Pancreas (tissue), 10 donors: ENCODE measurements around the gene MTFR1L. TPM values are rescaled to one million over a fixed set of nuclear protein-coding genes. Genes with fewer than 3 reads are reported as not detected.

ENCODE experiments used
- ATAC-seq, 4 donors: fragments of 200-7000 bp; cut with Tn5 transposase; one replicate each; pipeline versions ENCODE4 v1.8.0 to v1.9.1; 2020; ENCODE audit warnings: mild to moderate bottlenecking in 4 of 4, moderate library complexity in 4 of 4
- DNase-seq, 6 donors: peaks; one replicate each; pipeline ENCODE4 v3.0.0-alpha.2; 2020
- FAIRE-seq: peaks from 2 replicates; lab custom pipeline; 2012; peaks lifted over from hg19 to GRCh38; lab: Jason Lieb, UNC
- H3K27ac ChIP-seq, 4 donors: fragments of 200-600 bp; sonication (generic); 1 replicate in 3 of 4; 2 replicates in 1 of 4; pipeline versions ENCODE4 v1.5.0 to v1.8.0; 2020
- H3K27me3 ChIP-seq, 4 donors: fragments of 200-600 bp; one replicate each; pipeline ENCODE4 v1.8.0; 2021
- H3K36me3 ChIP-seq, 3 donors: fragments of 200-600 bp; sonication (generic) in 1 of 3; one replicate each; pipeline versions ENCODE4 v1.5.0 to v1.8.0; 2020 to 2021
- H3K4me1 ChIP-seq, 3 donors: fragments of 200-600 bp; one replicate each; pipeline ENCODE4 v1.8.0; 2021
- H3K4me3 ChIP-seq, 4 donors: fragments of 200-600 bp; sonication (generic) in 2 of 4; one replicate each; pipeline versions ENCODE4 v1.5.0 to v1.8.0; 2020 to 2021
- H3K9me3 ChIP-seq, 4 donors: fragments of 200-600 bp; one replicate each; pipeline ENCODE4 v1.8.0; 2021
- WGBS, 2 donors: extraction: QIAGEN DNeasy Blood & Tissue Kit; methylation state at CpG; one replicate each; pipeline ENCODE4 v1.1.7; 2013; 5-methylcytosine and 5-hydroxymethylcytosine counted together
- intact Hi-C, 3 donors: fragments of 100-400 bp; cut with DNase I; formaldehyde crosslinking; loops; one replicate each; pipeline versions ENCODE4 v1.11.1 to v1.14.2; 2022
- polyA plus RNA-seq, 2 donors: library from polyadenylated mRNA; stranded (reverse); fragments of 200-250 nt; gene quantifications; one replicate each; pipeline ENCODE4 v1.2.3, GENCODE V29; 2013
- total RNA-seq, 6 donors: library from RNA; stranded (reverse); fragmentation: NEBNext Ultra II Directional in 4 of 6; extraction: Animal tissue kit (Norgen Biotek cat#: 25700) in 4 of 6; gene quantifications; one replicate each; pipeline versions ENCODE4 v1.2.1 to v1.2.4, GENCODE V29; 2021 to 2023
- TF ChIP-seq, protein P1 (sequence below), 4 donors: fragments of 200-600 bp; sonication (generic) in 3 of 4; IDR thresholded peaks; one replicate each; pipeline versions ENCODE4 v1.5.0 to v1.8.0; 2021; ENCODE audit warnings: antibody characterized with exemption in 4 of 4
- donor health status: healthy with polysubstance abuse.
- donor health status: DM: no; HTN: no; CAD: no; lungs with moderate emphysema.
- donor health status: DM: no; HTN: no; CAD: no.
- donor health status: control.
- donor health status: control.
- donor health status: Bipolar disorder and iron deficiency.
- donor health status: DM: yes; HTN: yes; CAD: no.
- donor health status: DM: no; HTN: no; CAD: no.
- donor health status: DM: no; HTN: no; CAD: no.
- donor health status: DM: yes; HTN: yes; CAD: no.

Gene MTFR1L
- total and polyA plus RNA-seq, 8 donors, result 24.0 to 59.6 (median 27.5) TPM

DNA sequence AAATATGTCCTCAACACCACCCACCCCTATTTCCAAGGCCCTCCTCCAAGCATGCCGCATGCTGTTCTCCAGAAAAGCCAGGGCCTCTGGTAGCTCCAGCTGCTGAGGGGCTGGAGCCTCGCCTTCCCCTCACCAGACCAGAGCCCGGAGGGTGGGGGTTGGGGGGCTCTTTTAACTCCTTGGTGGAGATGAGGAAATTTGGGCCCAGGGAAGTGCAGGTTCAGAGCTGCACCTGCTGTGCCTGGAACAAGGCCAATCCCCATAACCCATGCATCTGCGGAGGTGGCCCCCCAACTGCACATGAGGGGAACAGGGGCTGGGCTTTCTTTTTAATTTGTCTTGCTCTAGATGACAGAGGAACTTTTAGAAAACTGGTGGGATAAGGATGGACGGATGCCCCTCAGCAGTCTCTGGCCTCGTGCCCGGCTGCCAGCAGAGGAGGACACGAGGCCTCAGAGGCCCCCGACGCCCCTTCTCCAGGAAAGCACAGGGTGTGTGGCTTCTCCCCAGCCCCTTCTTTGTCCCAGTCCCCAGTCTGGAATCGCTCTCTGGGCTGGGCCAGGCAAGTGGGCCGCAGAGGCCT, 20.3 kb upstream of the MTFR1L start:
- DNase-seq (peak in 2 of 6 donors; percentile 46 to 62), FAIRE-seq (no peak), ATAC-seq (no peak)
- TF ChIP-seq, protein P1, sequence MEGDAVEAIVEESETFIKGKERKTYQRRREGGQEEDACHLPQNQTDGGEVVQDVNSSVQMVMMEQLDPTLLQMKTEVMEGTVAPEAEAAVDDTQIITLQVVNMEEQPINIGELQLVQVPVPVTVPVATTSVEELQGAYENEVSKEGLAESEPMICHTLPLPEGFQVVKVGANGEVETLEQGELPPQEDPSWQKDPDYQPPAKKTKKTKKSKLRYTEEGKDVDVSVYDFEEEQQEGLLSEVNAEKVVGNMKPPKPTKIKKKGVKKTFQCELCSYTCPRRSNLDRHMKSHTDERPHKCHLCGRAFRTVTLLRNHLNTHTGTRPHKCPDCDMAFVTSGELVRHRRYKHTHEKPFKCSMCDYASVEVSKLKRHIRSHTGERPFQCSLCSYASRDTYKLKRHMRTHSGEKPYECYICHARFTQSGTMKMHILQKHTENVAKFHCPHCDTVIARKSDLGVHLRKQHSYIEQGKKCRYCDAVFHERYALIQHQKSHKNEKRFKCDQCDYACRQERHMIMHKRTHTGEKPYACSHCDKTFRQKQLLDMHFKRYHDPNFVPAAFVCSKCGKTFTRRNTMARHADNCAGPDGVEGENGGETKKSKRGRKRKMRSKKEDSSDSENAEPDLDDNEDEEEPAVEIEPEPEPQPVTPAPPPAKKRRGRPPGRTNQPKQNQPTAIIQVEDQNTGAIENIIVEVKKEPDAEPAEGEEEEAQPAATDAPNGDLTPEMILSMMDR (IDR thresholded peaks at IDR 0.05), result no peak
- Histone ChIP-seq H3K4me3 (peak overlapping the region; percentile 10 to 46 (median 32)), H3K36me3 (no peaks in the 10 kb centered on the region), H3K27ac (peak overlapping the region; percentile 18 to 78 (median 69)), H3K27me3 (no peaks in the 10 kb centered on the region), H3K9me3 (no peaks in the 10 kb centered on the region), H3K4me1 (peaks cover 3 to 32% (median 7%) of the 10 kb centered on the region in 3 donors)
- intact Hi-C loops, result loop anchor here in 2 of 3 donors (5.0 kb wide), 2 partner anchors 187 to 192 kb away; no protein-coding TSS in a partner anchor
- WGBS, 2 donors, result 34 to 37% methylated on average over 12 of the region's 12 CpGs

DNA sequence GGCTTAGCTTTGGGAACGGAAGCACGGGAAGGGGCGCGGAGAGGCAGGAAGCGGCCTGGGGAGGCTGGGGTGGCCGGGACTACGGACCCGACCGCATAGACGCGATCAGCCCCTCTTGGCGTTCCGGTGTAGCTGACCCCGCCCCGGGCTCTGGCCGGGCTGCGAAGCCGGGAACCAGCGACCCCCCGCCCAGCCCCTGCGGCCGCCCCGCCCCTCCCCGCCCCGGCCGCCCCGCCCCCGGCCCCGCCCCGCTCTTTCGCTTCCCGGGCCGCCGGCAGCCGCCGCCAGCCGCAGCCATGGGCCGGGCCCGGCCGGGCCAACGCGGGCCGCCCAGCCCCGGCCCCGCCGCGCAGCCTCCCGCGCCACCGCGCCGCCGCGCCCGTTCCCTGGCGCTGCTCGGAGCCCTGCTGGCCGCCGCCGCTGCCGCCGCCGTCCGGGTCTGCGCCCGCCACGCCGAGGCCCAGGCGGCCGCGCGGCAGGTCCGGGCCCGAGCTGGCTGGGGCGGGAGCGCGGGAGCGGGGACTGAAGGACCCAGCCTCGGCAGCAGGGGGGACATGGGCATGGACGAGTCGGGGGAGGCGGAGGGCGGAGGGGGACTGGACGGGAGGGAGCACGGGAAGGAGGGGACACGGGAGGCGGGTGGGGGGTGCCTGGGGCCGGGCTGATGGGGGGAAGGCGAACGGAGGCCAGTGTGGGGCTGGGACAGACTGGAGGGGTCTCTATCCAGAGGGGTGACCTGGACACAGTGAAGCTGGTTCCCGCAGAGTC, 19.6 kb upstream of the MTFR1L start, which contains the start of gene SELENON:
SELENON (plus strand) TSS at position 259 of the 768 bp plus-strand sequence; CDS start at position 297, 38 bp downstream.
- no peaks in the 10 kb centered on the region for H3K9me3 ChIP-seq
- H3K4me1 ChIP-seq, result peaks cover 6 to 37% (median 7%) of the 10 kb centered on the region in 3 donors
- H3K36me3 ChIP-seq, result no peaks in the 10 kb centered on the region
- peak; percentile 39 to 68 (median 54) for ATAC-seq
- intact Hi-C loops, result loop anchor here in 2 of 3 donors (5.0 kb wide), 2 partner anchors 188 to 193 kb away; no protein-coding TSS in a partner anchor
- FAIRE-seq, result no peak
- TF ChIP-seq, protein P1 (IDR thresholded peaks at IDR 0.05), result no peak
- peak within 1 kb of the TSS; percentile 10 to 60 (median 32) for H3K4me3 ChIP-seq
- H3K27ac ChIP-seq, result peak within 1 kb of the TSS; percentile 18 to 78 (median 69)
- no peaks in the 10 kb centered on the region for H3K27me3 ChIP-seq
- WGBS, 2 donors, result 0 to 1% methylated on average over 38 to 89 of the region's 91 CpGs
- DNase-seq, result peak in 5 of 6 donors; percentile 54 to 87 (median 73)

DNA sequence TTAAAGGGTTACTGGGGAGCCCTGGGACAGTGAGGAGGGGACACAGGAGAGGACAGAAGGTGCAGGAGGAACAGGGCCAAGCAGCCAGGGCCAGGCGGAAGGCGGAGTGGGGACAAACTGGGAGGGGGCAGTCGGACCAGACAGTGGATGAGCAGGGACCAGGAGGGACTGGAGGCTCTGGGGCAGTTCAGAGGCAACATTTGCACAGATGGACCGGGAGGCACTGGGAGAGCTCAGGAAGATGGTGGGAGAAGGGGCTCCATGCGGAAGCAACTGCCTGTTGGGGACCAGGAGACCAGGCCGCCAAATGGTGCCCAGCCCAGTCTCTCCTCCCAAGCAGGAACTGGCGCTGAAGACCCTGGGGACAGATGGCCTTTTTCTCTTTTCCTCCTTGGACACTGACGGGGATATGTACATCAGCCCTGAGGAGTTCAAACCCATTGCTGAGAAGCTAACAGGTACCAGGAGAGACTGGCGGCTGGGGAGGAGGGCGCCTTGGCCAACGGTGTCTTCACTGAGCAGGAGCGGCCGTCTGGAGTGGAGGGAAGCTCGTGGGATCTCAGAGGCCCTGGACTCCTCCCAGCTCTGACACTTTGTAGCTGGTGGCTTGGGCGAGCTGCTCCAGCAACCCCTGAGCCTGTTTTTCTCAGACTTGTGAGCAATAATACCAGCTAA, 18.9 kb upstream of the MTFR1L start:
- DNase-seq (peak in 2 of 6 donors; percentile 48 to 77), FAIRE-seq (no peak), ATAC-seq (peak in 2 of 4 donors; percentile 1 to 5)
- no peaks in the 10 kb centered on the region for H3K27me3 ChIP-seq
- TF ChIP-seq, protein P1 (IDR thresholded peaks at IDR 0.05), result no peak
- H3K9me3 ChIP-seq, result no peaks in the 10 kb centered on the region
- peak overlapping the region in 1 of 4 donors; percentile 12 for H3K27ac ChIP-seq
- H3K4me3 ChIP-seq, result peak overlapping the region; percentile 10 to 60 (median 28)
- H3K4me1 ChIP-seq, result peaks cover 7 to 45% (median 14%) of the 10 kb centered on the region in 3 donors
- no peaks in the 10 kb centered on the region for H3K36me3 ChIP-seq
- 40 to 41% methylated on average over 15 of the region's 15 CpGs for WGBS, 2 donors
- intact Hi-C loops, result no loop called here

DNA sequence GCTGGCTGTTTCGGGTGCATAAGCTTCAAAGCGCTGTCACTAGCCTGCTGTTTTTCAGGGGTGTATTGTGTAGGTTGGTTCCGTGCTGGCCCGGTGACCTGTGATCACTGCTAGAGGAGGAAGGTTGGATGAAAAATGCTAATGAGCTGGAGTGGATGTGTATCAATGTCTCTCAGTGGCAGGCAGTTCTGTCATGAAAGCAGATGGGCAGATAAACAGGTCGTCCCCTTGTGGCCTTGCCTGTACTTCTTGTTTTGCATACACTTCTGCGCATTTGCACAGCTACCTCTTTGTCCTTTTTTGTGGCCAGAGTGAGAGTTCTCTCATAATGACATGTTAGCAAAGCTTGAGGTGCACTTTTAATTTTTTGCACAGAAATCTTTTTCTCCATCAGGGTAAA, 16.8 kb upstream of the MTFR1L start:
- peaks cover 5 to 50% (median 29%) of the 10 kb centered on the region in 3 donors for H3K4me1 ChIP-seq
- no peak overlapping the region for H3K4me3 ChIP-seq
- TF ChIP-seq, protein P1 (IDR thresholded peaks at IDR 0.05), result no peak
- H3K9me3 ChIP-seq, result no peaks in the 10 kb centered on the region
- no peaks in the 10 kb centered on the region for H3K27me3 ChIP-seq
- ATAC-seq (no peak), FAIRE-seq (no peak), DNase-seq (peak in 1 of 6 donors; percentile 2)
- WGBS, 2 donors, result 45 to 61% methylated on average over 6 of the region's 6 CpGs
- intact Hi-C loops, result no loop called here
- no peaks in the 10 kb centered on the region for H3K36me3 ChIP-seq
- no peak overlapping the region for H3K27ac ChIP-seq
